ENCODE data around the gene PSMC3IP.
A peak's percentile ranks its signal among the peaks of the same experiment; 100 is the strongest.
"Not testable (repeated sequence)": the region's sequence is repeated elsewhere in the genome, so short reads cannot be mapped to it uniquely, and the experiment has no call there.

The PSMC3IP gene

GRCh38 chr17:42541041-42541833 lies 36.3 kb downstream of the PSMC3IP start:
- no peak for DNase-seq

GRCh38 chr17:42540558-42540957 lies 37.0 kb downstream of the PSMC3IP start:
- DNase-seq: not testable (repeated sequence)

GRCh38 chr17:42538482-42538881 lies 39.0 kb downstream of the PSMC3IP start:
- no peak for DNase-seq

- no peak for DNase-seq
Observed at GRCh38 chr17:42537826-42538451, 39.6 kb downstream of the PSMC3IP start.

- DNase-seq: no peak
Observed at GRCh38 chr17:42537156-42537805, 40.2 kb downstream of the PSMC3IP start.

- DNase-seq: peak in 55 of 58 donors; percentile 36 to 84 (median 70)
Observed at GRCh38 chr17:42536372-42537155, 41.0 kb downstream of the PSMC3IP start.

- DNase-seq: peak; percentile 40 to 98 (median 89)
Observed at GRCh38 chr17:42536048-42536371, 41.5 kb downstream of the PSMC3IP start, which contains the start of gene NAGLU. TSS of gene NAGLU (plus strand) at chr17:42536241. CDS start at chr17:42536273, 32 bp downstream.

- DNase-seq: peak in 1 of 58 donors; percentile 45
Observed at GRCh38 chr17:42535155-42536047, 42.1 kb downstream of the PSMC3IP start.

- peak in 42 of 58 donors; percentile 13 to 66 (median 40) for DNase-seq
Observed at GRCh38 chr17:42531455-42532354, 45.8 kb downstream of the PSMC3IP start.

GRCh38 chr17:42530952-42531454 lies 46.5 kb downstream of the PSMC3IP start:
- no peak for DNase-seq

GRCh38 chr17:42529061-42529460 lies 48.5 kb downstream of the PSMC3IP start:
- DNase-seq: no peak

- no peak for DNase-seq
Observed at GRCh38 chr17:42527932-42528331, 49.6 kb downstream of the PSMC3IP start.

GRCh38 chr17:42526031-42526444 lies 51.5 kb downstream of the PSMC3IP start:
- no peak for DNase-seq

- no peak for DNase-seq
Observed at GRCh38 chr17:42525221-42525620, 52.3 kb downstream of the PSMC3IP start.

GRCh38 chr17:42522798-42523278 lies 54.7 kb downstream of the PSMC3IP start:
- no peak for DNase-seq
